Naive thymus-derived CD4-positive, alpha-beta T cell (primary cell): Measurements from ENCODE around the gene GM2A. TPM values are rescaled to one million over a fixed set of nuclear protein-coding genes. Genes with fewer than 3 reads are reported as not detected.
A peak's percentile ranks its signal among the peaks of the same experiment; 100 is the strongest.
"Not testable (repeated sequence)": the region's sequence is repeated elsewhere in the genome, so short reads cannot be mapped to it uniquely, and the experiment has no call there.

ENCODE experiments used
- ATAC-seq: fragments of 150-1000 bp; cut with Tn5 transposase; 2 replicates; pipeline ENCODE4 v1.10.0; 2021; ENCODE audit warnings: mild to moderate bottlenecking, moderate library complexity
- CTCF ChIA-PET: fragments of 350-600 bp; sonication (Branson Sonifier 250); formaldehyde crosslinking; loops from one replicate; lab custom pipeline; 2021; ENCODE audit warnings: antibody characterized with exemption; lab: Charles Lee
- POLR2A ChIA-PET: fragments of 350-600 bp; sonication (Branson Sonifier 250); formaldehyde crosslinking; loops from one replicate; lab custom pipeline; 2021; ENCODE audit warnings: antibody characterized with exemption, inconsistent platforms; lab: Charles Lee
- DNase-seq, 9 donors: peaks; one replicate each; pipeline versions ENCODE4 v3.0.0 to v3.0.0-alpha.2; 2020 to 2022; ENCODE audit warnings: mixed read lengths in 1 of 9
- H3K27ac ChIP-seq: one replicate; pipeline ENCODE4 v1.7.0; 2013; ENCODE audit warnings: mild to moderate bottlenecking, low read depth, low read length, moderate library complexity
- H3K27me3 ChIP-seq, 2 donors: one replicate each; pipeline ENCODE4 v1.7.0; 2013; ENCODE audit warnings: low read length in 2 of 2, mild to moderate bottlenecking in 2 of 2, moderate library complexity in 2 of 2; ENCODE audit not compliant: control insufficient read depth in 2 of 2, insufficient read depth in 2 of 2
- H3K36me3 ChIP-seq, 3 experiments: 1 replicate in 2 of 3; 2 replicates in 1 of 3; pipeline ENCODE4 v1.7.0; 2013; ENCODE audit warnings: low read length in 3 of 3, mild to moderate bottlenecking in 3 of 3, moderate library complexity in 1 of 3; ENCODE audit not compliant: insufficient read depth in 3 of 3, control insufficient read depth in 2 of 3
- H3K4me1 ChIP-seq, 2 donors: one replicate each; pipeline ENCODE4 v1.7.0; 2013; ENCODE audit warnings: low read length in 2 of 2, mild to moderate bottlenecking in 2 of 2, moderate library complexity in 1 of 2; ENCODE audit not compliant: control insufficient read depth in 2 of 2, insufficient read depth in 2 of 2
- H3K4me3 ChIP-seq: 2 replicates; pipeline ENCODE4 v1.7.0; 2013; ENCODE audit warnings: mild to moderate bottlenecking, low read length
- H3K9me3 ChIP-seq, 3 experiments: 1 replicate in 2 of 3; 2 replicates in 1 of 3; pipeline ENCODE4 v1.7.0; 2013; ENCODE audit warnings: low read length in 3 of 3; ENCODE audit not compliant: control insufficient read depth in 2 of 3
- H3K27ac Mint-ChIP-seq, 9 donors: one replicate each; pipeline ENCODE4 v1.8.0; 2020 to 2022; ENCODE audit warnings: mixed read lengths in 9 of 9, mild to moderate bottlenecking in 8 of 9, moderate library complexity in 5 of 9, inconsistent platforms in 2 of 9
- H3K27me3 Mint-ChIP-seq, 5 donors: one replicate each; pipeline ENCODE4 v1.8.0; 2021 to 2022; ENCODE audit warnings: mixed read lengths in 5 of 5, mild to moderate bottlenecking in 1 of 5
- H3K36me3 Mint-ChIP-seq, 5 donors: one replicate each; pipeline ENCODE4 v1.8.0; 2020 to 2022; ENCODE audit warnings: mixed read lengths in 5 of 5, mild to moderate bottlenecking in 3 of 5, inconsistent platforms in 1 of 5
- H3K4me1 Mint-ChIP-seq, 7 donors: one replicate each; pipeline ENCODE4 v1.8.0; 2020 to 2022; ENCODE audit warnings: mixed read lengths in 7 of 7, mild to moderate bottlenecking in 3 of 7, inconsistent platforms in 1 of 7
- H3K4me3 Mint-ChIP-seq, 10 donors: one replicate each; pipeline ENCODE4 v1.8.0; 2020 to 2022; ENCODE audit warnings: mild to moderate bottlenecking in 10 of 10, mixed read lengths in 10 of 10, moderate library complexity in 6 of 10, inconsistent platforms in 2 of 10
- H3K9me3 Mint-ChIP-seq, 11 donors: one replicate each; pipeline ENCODE4 v1.8.0; 2020 to 2022; ENCODE audit warnings: mixed read lengths in 11 of 11, mild to moderate bottlenecking in 4 of 11, inconsistent platforms in 1 of 11, moderate library complexity in 1 of 11
- intact Hi-C, 2 donors: fragments of 100-400 bp; cut with micrococcal nuclease; formaldehyde crosslinking; loops; one replicate each; pipeline ENCODE4 v1.15.1; 2023
- polyA plus RNA-seq, 2 donors: library from polyadenylated mRNA; unstranded; fragments of 300-500 nt; fragmentation: Illumina TruSeq; gene quantifications; one replicate each; pipeline ENCODE4 v1.2.3, GENCODE V29; 2021
- total RNA-seq, 6 experiments: library from RNA in 5 of 6; stranded (reverse) in 5 of 6; gene quantifications; 1 replicate in 5 of 6; 2 replicates in 1 of 6; pipeline ENCODE4 v1.2.3 and lab custom pipeline; 2021 to 2026

GM2A gene
- total and polyA plus RNA-seq, 7 experiments from 2014 or later: 5.0 to 45.6 (median 14.7) TPM

DNA sequence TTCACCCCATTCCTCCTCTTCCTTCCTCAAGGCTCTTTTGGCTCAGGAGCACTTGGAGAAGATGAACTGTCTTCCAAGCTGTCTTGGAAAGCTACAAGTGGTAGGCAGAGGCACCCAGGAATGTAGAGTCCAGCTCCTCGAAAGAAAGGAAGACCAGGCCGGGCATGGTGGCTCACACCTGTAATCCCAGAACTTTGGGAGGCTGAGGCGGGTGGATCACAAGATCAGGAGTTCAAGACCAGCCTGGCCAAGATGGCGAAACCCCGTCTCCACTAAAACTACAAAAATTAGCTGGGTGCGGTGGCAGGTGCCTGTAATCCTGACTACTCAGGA, 17.8 kb upstream of the GM2A start:
- H3K36me3 ChIP-seq, H3K27me3 Mint-ChIP-seq, H3K36me3 Mint-ChIP-seq, H3K9me3 ChIP-seq, H3K27me3 ChIP-seq, ATAC-seq, H3K9me3 Mint-ChIP-seq, DNase-seq: not testable (repeated sequence)
- ChIA-PET CTCF (interaction anchor here (0.6 to 2.5 kb wide), 7 partner anchors 9 to 183 kb away, joined by 3 to 8 read pairs (median 6); partner anchors contain the start of gene CCDC69), POLR2A (interaction anchor here (0.6 to 2.3 kb wide), 9 partner anchors 10 to 109 kb away, joined by 3 to 27 read pairs (median 8); partner anchors contain the start of genes CCDC69 and GM2A)
- H3K4me3 Mint-ChIP-seq: peak overlapping the region in 7 of 10 donors; percentile 13 to 80 (median 72)
- H3K27ac ChIP-seq: peak overlapping the region; percentile 10
- H3K4me3 ChIP-seq: peak overlapping the region; percentile 2
- H3K4me1 ChIP-seq: peaks cover 0 to 23% of the 10 kb centered on the region in 2 donors
- H3K4me1 Mint-ChIP-seq: peaks cover 14 to 38% (median 23%) of the 10 kb centered on the region in 7 donors
- intact Hi-C loops: loop anchor here (2.0 to 5.0 kb wide), 2 partner anchors 20 to 63 kb away; no protein-coding TSS in a partner anchor
- peak overlapping the region in 6 of 9 donors; percentile 45 to 95 (median 78) for H3K27ac Mint-ChIP-seq

DNA sequence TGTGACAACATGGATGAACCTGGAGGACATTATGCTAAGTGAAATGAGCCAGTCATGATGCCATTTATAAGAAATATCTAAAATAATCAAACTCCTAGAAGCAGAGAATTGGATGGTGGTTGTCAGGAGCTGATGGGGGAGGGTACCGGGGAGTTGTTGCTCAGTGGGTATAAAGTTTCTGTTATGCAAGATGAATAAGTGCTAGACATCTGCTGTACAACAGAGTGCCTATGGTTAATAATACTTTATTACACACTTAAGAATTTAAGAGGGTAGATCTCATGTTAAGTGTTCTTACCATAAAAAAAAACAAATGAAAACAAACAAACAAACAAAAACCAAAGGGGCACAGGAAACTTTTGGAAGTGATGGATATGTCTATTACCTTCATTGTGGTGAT, 16.1 kb upstream of the GM2A start:
- no peaks in the 10 kb centered on the region for H3K9me3 Mint-ChIP-seq
- intact Hi-C loops: loop anchor here in 1 of 2 donors (5.0 kb wide), 1 partner anchor 65 kb away; no protein-coding TSS in a partner anchor
- ChIA-PET POLR2A (interaction anchor here (0.6 to 2.8 kb wide), 4 partner anchors 8 to 28 kb away, joined by 3 to 11 read pairs (median 6); partner anchors contain the start of gene CCDC69), CTCF (interaction anchor here (0.7 kb wide), 2 partner anchors 44 to 235 kb away, joined by 3 read pairs; no protein-coding TSS in a partner anchor)
- DNase-seq: no peak
- H3K4me1 Mint-ChIP-seq: peaks cover 14 to 39% (median 34%) of the 10 kb centered on the region in 7 donors
- H3K9me3 ChIP-seq: no peaks in the 10 kb centered on the region
- no peak overlapping the region for H3K4me3 ChIP-seq
- no peak for ATAC-seq
- peaks cover 0 to 23% of the 10 kb centered on the region in 2 donors for H3K4me1 ChIP-seq
- H3K27ac Mint-ChIP-seq: no peak overlapping the region
- H3K27me3 Mint-ChIP-seq: no peaks in the 10 kb centered on the region
- peaks cover 0 to 2% (median 0%) of the 10 kb centered on the region in 5 donors for H3K36me3 Mint-ChIP-seq
- H3K36me3 ChIP-seq: no peaks in the 10 kb centered on the region
- no peak overlapping the region for H3K27ac ChIP-seq
- no peaks in the 10 kb centered on the region for H3K27me3 ChIP-seq
- H3K4me3 Mint-ChIP-seq: no peak overlapping the region

DNA sequence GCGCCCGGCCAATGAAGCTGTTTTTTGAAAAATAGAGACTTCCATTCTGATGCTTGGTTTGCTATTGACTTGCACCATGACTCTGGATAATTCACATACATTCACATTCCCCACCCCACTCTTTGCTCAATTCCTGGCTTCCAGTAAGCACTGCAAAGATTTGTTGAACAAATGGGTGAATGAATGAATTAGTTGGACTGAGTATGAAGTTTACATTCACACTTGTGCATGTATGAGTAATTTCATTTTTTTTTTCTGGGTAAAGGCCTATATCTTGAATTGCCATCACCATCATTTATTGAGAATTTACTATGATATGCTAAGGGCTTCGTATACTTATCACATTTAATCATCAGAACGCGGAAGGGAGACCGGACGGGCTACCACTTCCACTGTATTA, 15.3 kb upstream of the GM2A start:
- Histone ChIP-seq H3K27ac (no peak overlapping the region), H3K36me3 (no peaks in the 10 kb centered on the region), H3K4me3 (no peak overlapping the region), H3K4me1 (peaks cover 0 to 23% of the 10 kb centered on the region in 2 donors), H3K27me3 (no peaks in the 10 kb centered on the region), H3K9me3 (no peaks in the 10 kb centered on the region)
- Mint-ChIP-seq H3K27ac (peak overlapping the region in 1 of 9 donors; percentile 41), H3K27me3 (no peaks in the 10 kb centered on the region), H3K4me3 (no peak overlapping the region), H3K36me3 (peaks cover 0 to 2% (median 0%) of the 10 kb centered on the region in 5 donors), H3K9me3 (no peaks in the 10 kb centered on the region), H3K4me1 (peaks cover 14 to 42% (median 33%) of the 10 kb centered on the region in 7 donors)
- ChIA-PET POLR2A (interaction anchor here (0.6 to 2.8 kb wide), 3 partner anchors 9 to 533 kb away, joined by 3 to 11 read pairs (median 9); partner anchors contain the start of genes CCDC69 and G3BP1), CTCF (interaction anchor here (0.6 to 2.3 kb wide), 7 partner anchors 8 to 113 kb away, joined by 3 to 11 read pairs (median 4); partner anchors contain the start of gene GM2A)
- intact Hi-C loops: loop anchor here (2.0 to 5.0 kb wide), 2 partner anchors 65 to 73 kb away; no protein-coding TSS in a partner anchor
- ATAC-seq (no peak), DNase-seq (no peak)

DNA sequence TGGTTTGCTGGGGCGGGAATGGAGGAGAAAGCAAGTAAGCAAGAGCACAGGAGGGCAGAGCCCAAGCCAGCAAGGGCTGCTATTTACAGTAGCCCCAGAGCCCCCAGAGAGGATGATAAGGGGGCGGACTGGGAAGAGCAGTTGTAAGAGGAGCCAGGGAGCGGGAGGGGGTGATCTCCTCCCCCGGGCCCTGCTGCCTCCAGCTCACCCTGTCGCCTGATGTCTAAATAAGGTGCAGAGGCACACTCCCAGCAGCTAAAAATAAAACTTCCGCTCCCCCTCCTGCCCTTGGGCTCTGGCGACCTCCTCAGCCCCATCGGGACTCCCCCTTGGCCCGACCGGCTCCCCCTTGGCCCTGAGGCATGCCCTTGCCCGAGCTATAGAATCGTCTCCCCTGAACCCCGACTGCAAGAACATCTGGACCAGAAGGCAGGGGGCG, 14.7 kb upstream of the GM2A start:
- H3K4me3 Mint-ChIP-seq: peak overlapping the region in 3 of 10 donors; percentile 5 to 44 (median 41)
- H3K4me1 ChIP-seq: peaks cover 0 to 23% of the 10 kb centered on the region in 2 donors

DNA sequence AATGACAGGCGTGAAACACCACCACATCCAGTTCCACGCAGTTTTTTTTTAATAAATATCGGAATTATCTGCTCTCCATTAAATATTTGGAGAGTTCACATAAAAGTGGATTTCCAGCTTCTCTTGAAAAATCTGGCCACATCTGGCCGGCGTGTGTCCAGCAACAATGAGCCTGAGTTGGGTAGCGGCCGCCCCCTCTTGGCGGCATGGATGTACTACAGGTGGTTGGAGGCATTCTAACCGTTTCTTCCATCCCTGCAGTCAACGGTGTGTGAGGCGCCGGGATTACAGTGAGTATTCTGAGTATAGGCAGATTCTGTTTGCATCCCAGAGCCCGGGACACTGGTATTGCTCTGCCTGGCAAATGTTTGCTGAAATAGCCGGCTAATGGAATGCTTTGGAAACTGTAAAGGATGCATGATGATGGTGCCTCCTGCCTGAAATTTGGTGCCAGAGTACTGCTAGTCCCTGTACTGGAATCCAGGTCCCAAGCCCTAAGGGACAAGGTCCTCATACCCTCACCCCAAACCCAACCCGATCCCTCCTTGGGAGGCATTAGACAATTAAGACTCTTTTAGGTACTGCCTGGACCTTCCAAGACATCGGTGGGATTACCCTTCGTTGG, 13.6 kb upstream of the GM2A start:
- H3K9me3 ChIP-seq: no peaks in the 10 kb centered on the region
- no peak overlapping the region for H3K27ac ChIP-seq
- intact Hi-C loops: loop anchor here (1.0 to 5.0 kb wide), 6 partner anchors 14 to 113 kb away; no protein-coding TSS in a partner anchor
- peaks cover 5 to 15% of the 10 kb centered on the region in 2 donors for H3K4me1 ChIP-seq
- peak; percentile 77 for ATAC-seq
- H3K27me3 ChIP-seq: no peaks in the 10 kb centered on the region
- peak overlapping the region in 2 of 9 donors; percentile 68 to 78 for H3K27ac Mint-ChIP-seq
- H3K36me3 Mint-ChIP-seq: peaks cover 0 to 6% (median 0%) of the 10 kb centered on the region in 5 donors
- no peak overlapping the region for H3K4me3 ChIP-seq
- no peaks in the 10 kb centered on the region for H3K9me3 Mint-ChIP-seq
- CTCF ChIA-PET: interaction anchor here (0.7 to 3.2 kb wide), 13 partner anchors 10 to 118 kb away, joined by 3 to 15 read pairs (median 4); partner anchors contain the start of gene GM2A
- H3K27me3 Mint-ChIP-seq: no peaks in the 10 kb centered on the region
- POLR2A ChIA-PET: interaction anchor here (0.7 to 3.3 kb wide), 6 partner anchors 11 to 94 kb away, joined by 3 to 12 read pairs (median 6); partner anchors contain the start of gene CCDC69
- H3K4me1 Mint-ChIP-seq: peaks cover 8 to 42% (median 21%) of the 10 kb centered on the region in 7 donors
- peak in 5 of 9 donors; percentile 44 to 60 (median 49) for DNase-seq
- no peaks in the 10 kb centered on the region for H3K36me3 ChIP-seq
- H3K4me3 Mint-ChIP-seq: peak overlapping the region in 1 of 10 donors; percentile 60

More for the DNA sequence above, 14.7 kb upstream of the GM2A start:
- no peak for ATAC-seq
- Histone ChIP-seq H3K4me3 (no peak overlapping the region), H3K27ac (no peak overlapping the region), H3K27me3 (no peaks in the 10 kb centered on the region), H3K36me3 (no peaks in the 10 kb centered on the region), H3K9me3 (no peaks in the 10 kb centered on the region)
- H3K4me1 Mint-ChIP-seq: peaks cover 14 to 40% (median 28%) of the 10 kb centered on the region in 7 donors
- H3K36me3 Mint-ChIP-seq: peaks cover 0 to 2% (median 0%) of the 10 kb centered on the region in 5 donors
- peak overlapping the region in 2 of 9 donors; percentile 41 to 71 for H3K27ac Mint-ChIP-seq
- intact Hi-C loops: loop anchor here (2.0 to 5.0 kb wide), 2 partner anchors 66 to 74 kb away; no protein-coding TSS in a partner anchor
- ChIA-PET POLR2A (interaction anchor here (0.6 to 3.3 kb wide), 9 partner anchors 10 to 1941 kb away, joined by 3 to 12 read pairs (median 3); partner anchors contain the start of genes CCDC69 and G3BP1), CTCF (interaction anchor here (0.6 to 2.3 kb wide), 11 partner anchors 9 to 135 kb away, joined by 3 to 11 read pairs (median 4); partner anchors contain the start of gene GM2A)
- H3K27me3 Mint-ChIP-seq: no peaks in the 10 kb centered on the region
- no peak for DNase-seq
- no peaks in the 10 kb centered on the region for H3K9me3 Mint-ChIP-seq

DNA sequence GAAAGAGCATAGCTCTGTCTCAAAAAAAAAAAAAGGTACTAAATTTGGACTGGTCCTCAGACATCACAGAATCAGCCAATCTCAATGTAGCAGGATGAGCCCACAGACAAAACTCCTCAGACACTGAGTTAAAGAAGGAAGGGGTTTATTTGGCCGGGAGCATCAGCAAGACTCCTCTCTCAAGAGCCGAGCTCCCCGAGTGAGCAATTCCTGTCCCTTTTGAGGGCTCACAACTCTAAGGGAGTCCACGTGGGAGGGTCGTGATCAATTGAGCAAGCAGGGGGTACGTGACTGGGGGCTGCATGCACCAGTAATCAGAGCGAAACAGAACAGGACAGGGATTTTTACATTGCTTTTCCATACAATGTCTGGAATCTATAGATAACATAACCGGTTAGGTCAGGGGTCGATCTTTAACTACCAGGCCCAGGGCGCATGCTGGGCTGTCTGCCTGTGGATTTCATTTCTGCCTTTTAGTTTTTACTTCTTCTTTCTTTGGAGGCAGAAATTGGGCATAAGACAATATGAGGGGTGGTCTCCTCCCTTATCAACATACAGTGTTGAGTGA, 12.6 kb upstream of the GM2A start:
- H3K36me3 Mint-ChIP-seq, ATAC-seq, H3K4me3 Mint-ChIP-seq, DNase-seq, intact Hi-C loops, H3K36me3 ChIP-seq, H3K4me3 ChIP-seq, H3K4me1 ChIP-seq, H3K9me3 Mint-ChIP-seq, H3K27ac Mint-ChIP-seq, H3K27ac ChIP-seq, H3K9me3 ChIP-seq, H3K27me3 ChIP-seq, H3K27me3 Mint-ChIP-seq: not testable (repeated sequence)
- peaks cover 0 to 40% (median 13%) of the 10 kb centered on the region in 7 donors for H3K4me1 Mint-ChIP-seq
- ChIA-PET POLR2A (interaction anchor here (0.6 to 3.3 kb wide), 5 partner anchors 9 to 119 kb away, joined by 3 to 12 read pairs (median 3); no protein-coding TSS in a partner anchor), CTCF (interaction anchor here (0.8 to 3.2 kb wide), 9 partner anchors 9 to 123 kb away, joined by 3 to 15 read pairs (median 3); partner anchors contain the start of gene GM2A)
